ENCODE measurements around the gene EXOC1. TPM values are rescaled to one million over a fixed set of nuclear protein-coding genes. Genes with fewer than 3 reads are reported as not detected.
A peak's percentile ranks its signal among the peaks of the same experiment; 100 is the strongest.

The EXOC1 gene
- total and polyA plus RNA-seq, 2 donors from 2014 or later: 17.5 to 41.7 TPM

DNA sequence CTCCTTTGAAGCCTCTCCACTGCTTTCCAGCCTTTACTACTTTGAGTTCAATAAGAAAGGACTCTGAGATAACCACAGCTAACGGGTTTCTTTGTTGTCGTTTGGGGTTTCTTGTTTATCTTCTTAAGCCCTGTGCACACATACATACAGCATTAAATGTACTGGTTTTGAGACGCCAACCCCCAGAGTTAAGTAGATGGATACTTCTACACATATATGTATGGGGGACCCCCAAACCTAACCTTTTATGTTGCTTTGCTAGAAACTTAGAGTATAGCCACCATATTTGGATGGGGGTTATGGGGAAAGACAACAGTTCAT is 96.0 kb downstream of the EXOC1 start:
- peak overlapping the region; percentile 81 to 93 (median 85) for H3K4me3 ChIP-seq (ENCODE audit: low read length in 3 of 3)
- H3K27ac ChIP-seq (ENCODE audit: low read depth in 2 of 2, low read length in 2 of 2): peak overlapping the region; percentile 86 to 97
- FAIRE-seq (no peak), DNase-seq (no peak)
- peak overlapping the region; percentile 60 to 77 (median 60) for H3K9ac ChIP-seq (ENCODE audit: low read length in 3 of 3)
- H3K27me3 ChIP-seq (ENCODE audit: control insufficient read depth, insufficient read depth, low read length): no peaks in the 10 kb centered on the region
- TF ChIP-seq, protein P1, sequence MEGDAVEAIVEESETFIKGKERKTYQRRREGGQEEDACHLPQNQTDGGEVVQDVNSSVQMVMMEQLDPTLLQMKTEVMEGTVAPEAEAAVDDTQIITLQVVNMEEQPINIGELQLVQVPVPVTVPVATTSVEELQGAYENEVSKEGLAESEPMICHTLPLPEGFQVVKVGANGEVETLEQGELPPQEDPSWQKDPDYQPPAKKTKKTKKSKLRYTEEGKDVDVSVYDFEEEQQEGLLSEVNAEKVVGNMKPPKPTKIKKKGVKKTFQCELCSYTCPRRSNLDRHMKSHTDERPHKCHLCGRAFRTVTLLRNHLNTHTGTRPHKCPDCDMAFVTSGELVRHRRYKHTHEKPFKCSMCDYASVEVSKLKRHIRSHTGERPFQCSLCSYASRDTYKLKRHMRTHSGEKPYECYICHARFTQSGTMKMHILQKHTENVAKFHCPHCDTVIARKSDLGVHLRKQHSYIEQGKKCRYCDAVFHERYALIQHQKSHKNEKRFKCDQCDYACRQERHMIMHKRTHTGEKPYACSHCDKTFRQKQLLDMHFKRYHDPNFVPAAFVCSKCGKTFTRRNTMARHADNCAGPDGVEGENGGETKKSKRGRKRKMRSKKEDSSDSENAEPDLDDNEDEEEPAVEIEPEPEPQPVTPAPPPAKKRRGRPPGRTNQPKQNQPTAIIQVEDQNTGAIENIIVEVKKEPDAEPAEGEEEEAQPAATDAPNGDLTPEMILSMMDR (IDR thresholded peaks at IDR 0.05; ENCODE audit: borderline replicate concordance, extremely low read depth, insufficient read depth): no peak
- peaks cover 0 to 20% (median 7%) of the 10 kb centered on the region in 3 donors for H3K4me1 ChIP-seq (ENCODE audit: control insufficient read depth in 2 of 3, insufficient read depth in 2 of 3, low read depth in 1 of 3, low read length in 3 of 3)
- intact Hi-C loops (cut with DNase I): no loop called here
- H3K9me3 ChIP-seq (ENCODE audit: control insufficient read depth in 2 of 3, insufficient read depth in 1 of 3, low read length in 3 of 3): no peaks in the 10 kb centered on the region
- H3K36me3 ChIP-seq (ENCODE audit: control insufficient read depth in 2 of 3, insufficient read depth in 3 of 3, low read length in 3 of 3): peaks cover 0 to 10% (median 0%) of the 10 kb centered on the region in 3 donors

DNA sequence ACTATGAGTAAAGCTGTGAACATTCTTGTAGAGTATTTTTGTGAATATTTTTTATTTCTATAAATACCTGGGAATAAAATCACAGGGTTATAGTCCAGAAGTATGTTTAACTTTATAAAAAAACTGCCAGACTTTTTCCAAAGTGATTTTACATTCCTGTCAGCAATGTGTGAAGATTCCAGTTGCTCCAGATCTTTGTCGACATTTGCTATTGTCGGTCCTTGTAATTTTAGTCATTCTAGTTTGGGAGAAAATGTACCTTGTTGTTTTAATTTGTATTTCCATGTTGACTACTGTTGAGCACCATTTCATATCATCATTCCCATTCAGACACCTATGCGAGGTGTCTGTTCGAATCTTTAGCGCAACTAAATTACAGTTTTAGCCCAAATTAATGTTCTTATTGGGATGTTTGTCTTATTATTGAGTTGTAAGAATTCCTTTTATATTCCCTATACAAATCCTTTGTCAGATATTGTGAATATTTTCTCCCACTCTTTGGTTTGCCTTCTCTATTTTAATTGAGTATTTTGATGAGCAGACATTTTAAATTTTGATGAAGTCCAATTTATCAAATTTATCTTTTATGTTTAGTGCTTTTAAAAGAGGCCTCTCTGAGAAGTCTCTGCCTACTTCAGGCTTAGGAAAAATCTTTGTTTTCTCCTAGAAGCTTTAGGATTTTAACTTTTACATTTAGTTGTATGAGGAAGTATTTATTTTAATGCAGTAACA is 97.9 kb downstream of the EXOC1 start:
- DNase-seq (no peak), FAIRE-seq (no peak)
- no peaks in the 10 kb centered on the region for H3K9me3 ChIP-seq (ENCODE audit: control insufficient read depth in 2 of 3, insufficient read depth in 1 of 3, low read length in 3 of 3)
- no peak overlapping the region for H3K9ac ChIP-seq (ENCODE audit: low read length in 3 of 3)
- no peaks in the 10 kb centered on the region for H3K27me3 ChIP-seq (ENCODE audit: control insufficient read depth, insufficient read depth, low read length)
- TF ChIP-seq, protein P1 (IDR thresholded peaks at IDR 0.05; ENCODE audit: borderline replicate concordance, extremely low read depth, insufficient read depth): no peak
- peaks cover 0 to 20% (median 7%) of the 10 kb centered on the region in 3 donors for H3K4me1 ChIP-seq (ENCODE audit: control insufficient read depth in 2 of 3, insufficient read depth in 2 of 3, low read depth in 1 of 3, low read length in 3 of 3)
- peaks cover 0 to 15% (median 6%) of the 10 kb centered on the region in 3 donors for H3K36me3 ChIP-seq (ENCODE audit: control insufficient read depth in 2 of 3, insufficient read depth in 3 of 3, low read length in 3 of 3)
- H3K4me3 ChIP-seq (ENCODE audit: low read length in 3 of 3): no peak overlapping the region
- intact Hi-C loops (cut with DNase I): no loop called here
- no peak overlapping the region for H3K27ac ChIP-seq (ENCODE audit: low read depth in 2 of 2, low read length in 2 of 2)

Other genes with a start within 250 kb of the EXOC1 start
- 0.79 TPM for gene NMU, start 217.3 kb upstream of the EXOC1 start, total RNA-seq
- 0.54 TPM for gene NMU, start 217.3 kb upstream of the EXOC1 start, polyA plus RNA-seq (ENCODE audit: insufficient read depth, low read depth, low replicate concordance)
- not detected for gene EXOC1L, start 33.9 kb upstream of the EXOC1 start, total RNA-seq
- not detected for gene EXOC1L, start 33.9 kb upstream of the EXOC1 start, polyA plus RNA-seq (ENCODE audit: insufficient read depth, low read depth, low replicate concordance)
- 9.2 TPM for gene CEP135, start 95.3 kb downstream of the EXOC1 start, total RNA-seq
- 2.3 TPM for gene CEP135, start 95.3 kb downstream of the EXOC1 start, polyA plus RNA-seq (ENCODE audit: insufficient read depth, low read depth, low replicate concordance)